ENCODE results near the gene CHEK1.
"Not testable (repeated sequence)": the region's sequence is repeated elsewhere in the genome, so short reads cannot be mapped to it uniquely, and the experiment has no call there.

The CHEK1 gene

GRCh38 chr11:125701018-125701610 is 76.2 kb downstream of the CHEK1 start:
- no peak for DNase-seq (ENCODE audit: low read depth)

- no peak for DNase-seq (ENCODE audit: low read depth)
Measured at GRCh38 chr11:125701858-125702621, 77.1 kb downstream of the CHEK1 start.

- DNase-seq (ENCODE audit: low read depth) = not testable (repeated sequence)
Measured at GRCh38 chr11:125704686-125705085, 79.7 kb downstream of the CHEK1 start.

GRCh38 chr11:125720781-125721180 is 95.8 kb downstream of the CHEK1 start:
- no peak for DNase-seq (ENCODE audit: low read depth)

- DNase-seq (ENCODE audit: low read depth) = no peak
Measured at GRCh38 chr11:125724125-125724524, 99.2 kb downstream of the CHEK1 start.
